H1 (cell line): ENCODE results near the gene HIBCH. TPM values are rescaled to one million over a fixed set of nuclear protein-coding genes. Genes with fewer than 3 reads are reported as not detected.

ENCODE experiments used
- BACH1 ChIP-seq: IDR thresholded peaks from 2 replicates; pipeline ENCODE4 v1.6.1; 2012; ENCODE audit warnings: low read length, improper control_type of control experiment
- BRCA1 ChIP-seq: IDR thresholded peaks from 2 replicates; pipeline ENCODE4 v1.6.1; 2012; ENCODE audit warnings: low read depth, low read length, improper control_type of control experiment
- EZH2 ChIP-seq: fragments of 200-600 bp; sonication (generic); IDR thresholded peaks from 2 replicates; pipeline ENCODE4 v1.7.1; 2012; ENCODE audit warnings: low read depth, mild to moderate bottlenecking, moderate library complexity, low read length, inconsistent platforms; ENCODE audit not compliant: severe bottlenecking
- HDAC2 ChIP-seq, 2 experiments: fragments of 300-600 bp in 1 of 2; sonication (generic) in 1 of 2; IDR thresholded peaks; 2 replicates each; pipeline ENCODE4 v1.6.1; 2011 to 2012; ENCODE audit warnings: low read depth in 2 of 2, low read length in 2 of 2, mild to moderate bottlenecking in 2 of 2, moderate library complexity in 2 of 2, borderline replicate concordance in 1 of 2, inconsistent platforms in 1 of 2
- JUND ChIP-seq: IDR thresholded peaks from 2 replicates; pipeline ENCODE4 v1.6.1; 2011; ENCODE audit warnings: mild to moderate bottlenecking, improper control_type of control experiment, low read length
- MAX ChIP-seq: IDR thresholded peaks from 2 replicates; pipeline ENCODE4 v1.6.1; 2012; ENCODE audit warnings: inconsistent platforms
- RXRA ChIP-seq: IDR thresholded peaks from 2 replicates; pipeline ENCODE4 v1.6.1; 2011; ENCODE audit warnings: low read depth, mild to moderate bottlenecking, low read length, moderate library complexity; ENCODE audit not compliant: insufficient read depth
- SIN3A ChIP-seq, 2 experiments: IDR thresholded peaks in 1 of 2; conservative IDR thresholded peaks in 1 of 2; 2 replicates each; pipeline ENCODE4 v1.6.1; 2011 to 2012; ENCODE audit warnings: low read length in 2 of 2, improper control_type of control experiment in 1 of 2, low read depth in 1 of 2, mild to moderate bottlenecking in 1 of 2
- SP1 ChIP-seq: IDR thresholded peaks from 2 replicates; pipeline ENCODE4 v1.6.1; 2011; ENCODE audit warnings: low read depth, low read length
- SRF ChIP-seq: IDR thresholded peaks from 2 replicates; pipeline ENCODE4 v1.6.1; 2011; ENCODE audit warnings: mild to moderate bottlenecking, low read depth, low read length, moderate library complexity
- polyA plus RNA-seq, 7 experiments: library from polyadenylated mRNA; depleted of rRNA in 3 of 7; stranded (reverse) in 5 of 7; unstranded in 2 of 7; fragments of >200 nt in 5 of 7; fragments of 200-250 nt in 2 of 7; gene quantifications; 1 replicate in 5 of 7; 2 replicates in 1 of 7; 4 replicates in 1 of 7; pipeline versions ENCODE4 v1.2.1 to v1.2.3, GENCODE V29; 2011 to 2013; ENCODE audit warnings: missing spikeins in 2 of 7, mixed read lengths in 2 of 7
- total RNA-seq: library from RNA; stranded (reverse); fragmentation: NEBNext Ultra II Directional; extraction: Animal tissue kit (Norgen Biotek cat#: 25700); gene quantifications from 2 replicates; pipeline ENCODE4 v1.2.1, GENCODE V29; 2021
- TF ChIP-seq, protein P1 (sequence below): fragments of 300-600 bp; sonication (generic); IDR thresholded peaks from 2 replicates; pipeline ENCODE4 v1.7.1; 2012; ENCODE audit warnings: low read length, moderate library complexity, mild to moderate bottlenecking, inconsistent platforms; ENCODE audit not compliant: insufficient replicate concordance

HIBCH gene
- total and polyA plus RNA-seq, 2 of the 8 experiments (the other 6 are each of a cell fraction or from before 2014, with no cell fraction given) = 7.5 to 31.8 TPM

- TF ChIP-seq, protein P1, sequence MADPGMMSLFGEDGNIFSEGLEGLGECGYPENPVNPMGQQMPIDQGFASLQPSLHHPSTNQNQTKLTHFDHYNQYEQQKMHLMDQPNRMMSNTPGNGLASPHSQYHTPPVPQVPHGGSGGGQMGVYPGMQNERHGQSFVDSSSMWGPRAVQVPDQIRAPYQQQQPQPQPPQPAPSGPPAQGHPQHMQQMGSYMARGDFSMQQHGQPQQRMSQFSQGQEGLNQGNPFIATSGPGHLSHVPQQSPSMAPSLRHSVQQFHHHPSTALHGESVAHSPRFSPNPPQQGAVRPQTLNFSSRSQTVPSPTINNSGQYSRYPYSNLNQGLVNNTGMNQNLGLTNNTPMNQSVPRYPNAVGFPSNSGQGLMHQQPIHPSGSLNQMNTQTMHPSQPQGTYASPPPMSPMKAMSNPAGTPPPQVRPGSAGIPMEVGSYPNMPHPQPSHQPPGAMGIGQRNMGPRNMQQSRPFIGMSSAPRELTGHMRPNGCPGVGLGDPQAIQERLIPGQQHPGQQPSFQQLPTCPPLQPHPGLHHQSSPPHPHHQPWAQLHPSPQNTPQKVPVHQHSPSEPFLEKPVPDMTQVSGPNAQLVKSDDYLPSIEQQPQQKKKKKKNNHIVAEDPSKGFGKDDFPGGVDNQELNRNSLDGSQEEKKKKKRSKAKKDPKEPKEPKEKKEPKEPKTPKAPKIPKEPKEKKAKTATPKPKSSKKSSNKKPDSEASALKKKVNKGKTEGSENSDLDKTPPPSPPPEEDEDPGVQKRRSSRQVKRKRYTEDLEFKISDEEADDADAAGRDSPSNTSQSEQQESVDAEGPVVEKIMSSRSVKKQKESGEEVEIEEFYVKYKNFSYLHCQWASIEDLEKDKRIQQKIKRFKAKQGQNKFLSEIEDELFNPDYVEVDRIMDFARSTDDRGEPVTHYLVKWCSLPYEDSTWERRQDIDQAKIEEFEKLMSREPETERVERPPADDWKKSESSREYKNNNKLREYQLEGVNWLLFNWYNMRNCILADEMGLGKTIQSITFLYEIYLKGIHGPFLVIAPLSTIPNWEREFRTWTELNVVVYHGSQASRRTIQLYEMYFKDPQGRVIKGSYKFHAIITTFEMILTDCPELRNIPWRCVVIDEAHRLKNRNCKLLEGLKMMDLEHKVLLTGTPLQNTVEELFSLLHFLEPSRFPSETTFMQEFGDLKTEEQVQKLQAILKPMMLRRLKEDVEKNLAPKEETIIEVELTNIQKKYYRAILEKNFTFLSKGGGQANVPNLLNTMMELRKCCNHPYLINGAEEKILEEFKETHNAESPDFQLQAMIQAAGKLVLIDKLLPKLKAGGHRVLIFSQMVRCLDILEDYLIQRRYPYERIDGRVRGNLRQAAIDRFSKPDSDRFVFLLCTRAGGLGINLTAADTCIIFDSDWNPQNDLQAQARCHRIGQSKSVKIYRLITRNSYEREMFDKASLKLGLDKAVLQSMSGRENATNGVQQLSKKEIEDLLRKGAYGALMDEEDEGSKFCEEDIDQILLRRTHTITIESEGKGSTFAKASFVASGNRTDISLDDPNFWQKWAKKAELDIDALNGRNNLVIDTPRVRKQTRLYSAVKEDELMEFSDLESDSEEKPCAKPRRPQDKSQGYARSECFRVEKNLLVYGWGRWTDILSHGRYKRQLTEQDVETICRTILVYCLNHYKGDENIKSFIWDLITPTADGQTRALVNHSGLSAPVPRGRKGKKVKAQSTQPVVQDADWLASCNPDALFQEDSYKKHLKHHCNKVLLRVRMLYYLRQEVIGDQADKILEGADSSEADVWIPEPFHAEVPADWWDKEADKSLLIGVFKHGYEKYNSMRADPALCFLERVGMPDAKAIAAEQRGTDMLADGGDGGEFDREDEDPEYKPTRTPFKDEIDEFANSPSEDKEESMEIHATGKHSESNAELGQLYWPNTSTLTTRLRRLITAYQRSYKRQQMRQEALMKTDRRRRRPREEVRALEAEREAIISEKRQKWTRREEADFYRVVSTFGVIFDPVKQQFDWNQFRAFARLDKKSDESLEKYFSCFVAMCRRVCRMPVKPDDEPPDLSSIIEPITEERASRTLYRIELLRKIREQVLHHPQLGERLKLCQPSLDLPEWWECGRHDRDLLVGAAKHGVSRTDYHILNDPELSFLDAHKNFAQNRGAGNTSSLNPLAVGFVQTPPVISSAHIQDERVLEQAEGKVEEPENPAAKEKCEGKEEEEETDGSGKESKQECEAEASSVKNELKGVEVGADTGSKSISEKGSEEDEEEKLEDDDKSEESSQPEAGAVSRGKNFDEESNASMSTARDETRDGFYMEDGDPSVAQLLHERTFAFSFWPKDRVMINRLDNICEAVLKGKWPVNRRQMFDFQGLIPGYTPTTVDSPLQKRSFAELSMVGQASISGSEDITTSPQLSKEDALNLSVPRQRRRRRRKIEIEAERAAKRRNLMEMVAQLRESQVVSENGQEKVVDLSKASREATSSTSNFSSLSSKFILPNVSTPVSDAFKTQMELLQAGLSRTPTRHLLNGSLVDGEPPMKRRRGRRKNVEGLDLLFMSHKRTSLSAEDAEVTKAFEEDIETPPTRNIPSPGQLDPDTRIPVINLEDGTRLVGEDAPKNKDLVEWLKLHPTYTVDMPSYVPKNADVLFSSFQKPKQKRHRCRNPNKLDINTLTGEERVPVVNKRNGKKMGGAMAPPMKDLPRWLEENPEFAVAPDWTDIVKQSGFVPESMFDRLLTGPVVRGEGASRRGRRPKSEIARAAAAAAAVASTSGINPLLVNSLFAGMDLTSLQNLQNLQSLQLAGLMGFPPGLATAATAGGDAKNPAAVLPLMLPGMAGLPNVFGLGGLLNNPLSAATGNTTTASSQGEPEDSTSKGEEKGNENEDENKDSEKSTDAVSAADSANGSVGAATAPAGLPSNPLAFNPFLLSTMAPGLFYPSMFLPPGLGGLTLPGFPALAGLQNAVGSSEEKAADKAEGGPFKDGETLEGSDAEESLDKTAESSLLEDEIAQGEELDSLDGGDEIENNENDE = no peak
- TF ChIP-seq BACH1 = no peak
- TF ChIP-seq SRF = no peak
- no peak for TF ChIP-seq EZH2
- no peak for TF ChIP-seq SIN3A (conservative IDR thresholded peaks at IDR 0.05 in 1 of 2, IDR thresholded peaks at IDR 0.05 in 1 of 2; ENCODE audit: low read depth in 1 of 2, low read length in 2 of 2)
- TF ChIP-seq JUND = no peak
- no peak for TF ChIP-seq RXRA
- no peak for TF ChIP-seq SP1
- TF ChIP-seq BRCA1 = no peak
- no peak for TF ChIP-seq HDAC2 (IDR thresholded peaks at IDR 0.05; ENCODE audit: borderline replicate concordance in 1 of 2, low read depth in 2 of 2, low read length in 2 of 2)
- TF ChIP-seq MAX = no peak
Measured at GRCh38 chr2:190261851-190262250, 57.8 kb downstream of the HIBCH start (continued).
